Keratinocyte (primary cell): Measurements from ENCODE around the gene EDC3. TPM values are rescaled to one million over a fixed set of nuclear protein-coding genes. Genes with fewer than 3 reads are reported as not detected.

Experiments
- DNase-seq: peaks from one replicate; pipeline ENCODE4 v3.0.0-alpha.2; 2011; ENCODE audit warnings: low read depth, missing footprints, low spot score
- FAIRE-seq: peaks from 2 replicates; lab custom pipeline; 2011; peaks lifted over from hg19 to GRCh38; lab: Jason Lieb, UNC
- H2AFZ ChIP-seq: 2 replicates; pipeline ENCODE4 v1.6.0; 2012; ENCODE audit warnings: low read length, control low read depth, inconsistent platforms; ENCODE audit not compliant: control insufficient read depth
- H3K27ac ChIP-seq: 2 replicates; pipeline ENCODE4 v1.5.1; 2011; ENCODE audit warnings: low read length; ENCODE audit not compliant: control insufficient read depth, insufficient read depth
- H3K27me3 ChIP-seq: 3 replicates; pipeline ENCODE4 v1.6.0; 2011; ENCODE audit warnings: low read length; ENCODE audit not compliant: control insufficient read depth, insufficient read depth; ENCODE audit errors: extremely low read depth
- H3K36me3 ChIP-seq, 2 experiments: 2 replicates in 1 of 2; 3 replicates in 1 of 2; pipeline ENCODE4 v1.5.1; 2011; ENCODE audit warnings: low read length in 2 of 2, mild to moderate bottlenecking in 1 of 2; ENCODE audit not compliant: control insufficient read depth in 2 of 2, insufficient read depth in 2 of 2; ENCODE audit errors: extremely low read depth in 1 of 2
- H3K4me1 ChIP-seq: 3 replicates; pipeline ENCODE4 v1.5.1; 2011; ENCODE audit warnings: low read length; ENCODE audit not compliant: control insufficient read depth, insufficient read depth; ENCODE audit errors: extremely low read depth
- H3K4me2 ChIP-seq: 3 replicates; pipeline ENCODE4 v1.6.0; 2011; ENCODE audit warnings: low read depth, low read length; ENCODE audit not compliant: control insufficient read depth, insufficient read depth; ENCODE audit errors: extremely low read depth
- H3K4me3 ChIP-seq, 3 experiments: fragments of 200-600 bp in 1 of 3; sonication (generic) in 1 of 3; 2 replicates in 2 of 3; 3 replicates in 1 of 3; pipeline ENCODE4 v1.5.1; 2011 to 2016; ENCODE audit warnings: low read length in 3 of 3, mild to moderate bottlenecking in 3 of 3, control low read depth in 2 of 3, inconsistent platforms in 1 of 3, low read depth in 1 of 3, mixed read lengths in 1 of 3, mixed run types in 1 of 3, moderate library complexity in 1 of 3; ENCODE audit not compliant: control insufficient read depth in 2 of 3, insufficient read depth in 2 of 3; ENCODE audit errors: extremely low read depth in 1 of 3
- H3K79me2 ChIP-seq: 2 replicates; pipeline ENCODE4 v1.6.0; 2012; ENCODE audit warnings: low read length; ENCODE audit not compliant: control insufficient read depth, insufficient read depth
- H3K9ac ChIP-seq: 3 replicates; pipeline ENCODE4 v1.6.0; 2011; ENCODE audit warnings: low read length; ENCODE audit not compliant: control insufficient read depth, insufficient read depth; ENCODE audit errors: extremely low read depth
- H3K9me1 ChIP-seq: 3 replicates; pipeline ENCODE4 v1.6.0; 2011; ENCODE audit warnings: low read length; ENCODE audit not compliant: control insufficient read depth, insufficient read depth; ENCODE audit errors: extremely low read depth
- H3K9me3 ChIP-seq: 2 replicates; pipeline ENCODE4 v1.5.1; 2012; ENCODE audit warnings: low read depth, low read length; ENCODE audit not compliant: control insufficient read depth
- H4K20me1 ChIP-seq: 3 replicates; pipeline ENCODE4 v1.6.0; 2011; ENCODE audit warnings: low read length; ENCODE audit not compliant: control insufficient read depth, insufficient read depth; ENCODE audit errors: extremely low read depth
- CTCF ChIP-seq, 3 experiments: IDR thresholded peaks in 1 of 3; conservative IDR thresholded peaks in 1 of 3; optimal IDR thresholded peaks in 1 of 3; 2 replicates in 2 of 3; 3 replicates in 1 of 3; pipeline versions ENCODE3 to v1.5.1; 2011; ENCODE audit warnings: low read length in 3 of 3, mild to moderate bottlenecking in 3 of 3, moderate library complexity in 2 of 3, control low read depth in 1 of 3, inconsistent platforms in 1 of 3; ENCODE audit not compliant: insufficient read depth in 2 of 3; ENCODE audit errors: extremely low read depth in 1 of 3
- EZH2 ChIP-seq: IDR thresholded peaks from one replicate; pipeline ENCODE4 v1.6.1; 2012; ENCODE audit warnings: inconsistent platforms, mild to moderate bottlenecking, low read length, moderate library complexity
- dilution Hi-C: fragments of 300-500 bp; cut with MboI; formaldehyde crosslinking; loops from one replicate; pipeline ENCODE4 v1.7.0; 2020; ENCODE audit warnings: low sequenced_read_pairs; ENCODE audit not compliant: extremely low pct_ligation_motif_present
- polyA plus RNA-seq, 5 experiments: library from polyadenylated mRNA; depleted of rRNA in 3 of 5; stranded (reverse) in 3 of 5; stranded (forward) in 1 of 5; unstranded in 1 of 5; fragments of >200 nt; gene quantifications; 1 replicate in 1 of 5; 2 replicates in 3 of 5; 3 replicates in 1 of 5; pipeline versions ENCODE4 v1.2.1 to v1.2.3, GENCODE V29; 2011 to 2012; ENCODE audit warnings: missing spikeins in 2 of 5, low read depth in 1 of 5, low replicate concordance in 1 of 5

The EDC3 gene
- polyA plus RNA-seq, 1 donor (not counting 4 experiments of a cell fraction or from before 2014, with no cell fraction given), result 33.6 TPM

GRCh38 chr15:74603026-74603788, 92.6 kb downstream of the EDC3 start:
- dilution Hi-C loops, result no loop called here
- no peak overlapping the region for H3K27ac ChIP-seq
- H3K9me1 ChIP-seq, result no peaks in the 10 kb centered on the region
- H3K4me2 ChIP-seq, result no peak overlapping the region
- H3K9ac ChIP-seq, result no peak overlapping the region
- TF ChIP-seq CTCF (optimal IDR thresholded peaks at IDR 0.05 in 1 of 3, IDR thresholded peaks at IDR 0.05 in 1 of 3, conservative IDR thresholded peaks at IDR 0.05 in 1 of 3; ENCODE audit: extremely low read depth in 1 of 3, insufficient read depth in 2 of 3, low read length in 3 of 3) (no peak), EZH2 (no peak)
- peaks cover 0 to 1% of the 10 kb centered on the region in 2 experiments for H3K36me3 ChIP-seq
- peaks cover 7% of the 10 kb centered on the region for H3K27me3 ChIP-seq
- H4K20me1 ChIP-seq, result no peaks in the 10 kb centered on the region
- H3K4me1 ChIP-seq, result peaks cover 10% of the 10 kb centered on the region
- FAIRE-seq (no peak), DNase-seq (no peak)
- no peaks in the 10 kb centered on the region for H3K79me2 ChIP-seq
- H2AFZ ChIP-seq, result no peak overlapping the region
- no peaks in the 10 kb centered on the region for H3K9me3 ChIP-seq
- H3K4me3 ChIP-seq, result no peak overlapping the region

GRCh38 chr15:74599156-74599555, 96.7 kb downstream of the EDC3 start:
- H3K9me3 ChIP-seq, result no peaks in the 10 kb centered on the region
- DNase-seq (no peak), FAIRE-seq (no peak)
- H3K4me3 ChIP-seq, result peak overlapping the region; percentile 68 to 84 (median 74)
- no peaks in the 10 kb centered on the region for H3K79me2 ChIP-seq
- H4K20me1 ChIP-seq, result no peaks in the 10 kb centered on the region
- no peak overlapping the region for H3K27ac ChIP-seq
- dilution Hi-C loops, result no loop called here
- peaks cover 2 to 5% of the 10 kb centered on the region in 2 experiments for H3K36me3 ChIP-seq
- no peak overlapping the region for H2AFZ ChIP-seq
- H3K27me3 ChIP-seq, result no peaks in the 10 kb centered on the region
- H3K4me2 ChIP-seq, result peak overlapping the region; percentile 96
- H3K9me1 ChIP-seq, result no peaks in the 10 kb centered on the region
- peaks cover 14% of the 10 kb centered on the region for H3K4me1 ChIP-seq
- TF ChIP-seq CTCF (optimal IDR thresholded peaks at IDR 0.05 in 1 of 3, IDR thresholded peaks at IDR 0.05 in 1 of 3, conservative IDR thresholded peaks at IDR 0.05 in 1 of 3; ENCODE audit: extremely low read depth in 1 of 3, insufficient read depth in 2 of 3, low read length in 3 of 3) (no peak), EZH2 (no peak)
- H3K9ac ChIP-seq, result peak overlapping the region; percentile 70
